HT-29 (cell line): Measurements from ENCODE around the gene AFG3L2. TPM values are rescaled to one million over a fixed set of nuclear protein-coding genes. Genes with fewer than 3 reads are reported as not detected.
A peak's percentile ranks its signal among the peaks of the same experiment; 100 is the strongest.

Experiments used
- DNase-seq: peaks from one replicate; pipeline ENCODE4 v3.0.0-alpha.2; 2015; ENCODE audit warnings: low spot score
- total RNA-seq: library from RNA; depleted of rRNA; stranded (reverse); fragments of >200 nt; shearing (Covaris generic); gene quantifications from 2 replicates; pipeline ENCODE4 v1.2.3, GENCODE V29; 2014

AFG3L2 gene
- total RNA-seq, 1 experiment from 2014 or later = 59.3 TPM

DNA sequence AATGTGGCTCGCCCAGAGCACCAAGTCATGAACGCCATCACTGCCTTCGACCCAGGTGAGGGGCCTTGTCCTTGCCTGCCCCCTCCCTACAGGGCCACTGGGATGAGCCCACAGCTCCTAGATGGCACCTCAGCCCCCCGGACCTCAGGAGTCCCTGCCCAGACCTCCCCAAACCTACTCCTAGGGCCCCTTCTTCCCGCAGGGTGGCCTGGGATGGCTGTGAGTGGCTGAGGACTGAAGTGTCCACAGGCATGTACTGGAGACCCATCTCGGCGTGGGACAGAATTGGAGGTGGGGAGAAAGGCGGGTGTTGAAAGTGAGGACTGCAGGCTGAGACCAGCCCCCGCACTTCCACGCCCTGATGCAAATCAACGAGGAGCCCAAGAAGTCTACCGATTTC lies 71.8 kb downstream of the AFG3L2 start:
- no peak for DNase-seq

DNA sequence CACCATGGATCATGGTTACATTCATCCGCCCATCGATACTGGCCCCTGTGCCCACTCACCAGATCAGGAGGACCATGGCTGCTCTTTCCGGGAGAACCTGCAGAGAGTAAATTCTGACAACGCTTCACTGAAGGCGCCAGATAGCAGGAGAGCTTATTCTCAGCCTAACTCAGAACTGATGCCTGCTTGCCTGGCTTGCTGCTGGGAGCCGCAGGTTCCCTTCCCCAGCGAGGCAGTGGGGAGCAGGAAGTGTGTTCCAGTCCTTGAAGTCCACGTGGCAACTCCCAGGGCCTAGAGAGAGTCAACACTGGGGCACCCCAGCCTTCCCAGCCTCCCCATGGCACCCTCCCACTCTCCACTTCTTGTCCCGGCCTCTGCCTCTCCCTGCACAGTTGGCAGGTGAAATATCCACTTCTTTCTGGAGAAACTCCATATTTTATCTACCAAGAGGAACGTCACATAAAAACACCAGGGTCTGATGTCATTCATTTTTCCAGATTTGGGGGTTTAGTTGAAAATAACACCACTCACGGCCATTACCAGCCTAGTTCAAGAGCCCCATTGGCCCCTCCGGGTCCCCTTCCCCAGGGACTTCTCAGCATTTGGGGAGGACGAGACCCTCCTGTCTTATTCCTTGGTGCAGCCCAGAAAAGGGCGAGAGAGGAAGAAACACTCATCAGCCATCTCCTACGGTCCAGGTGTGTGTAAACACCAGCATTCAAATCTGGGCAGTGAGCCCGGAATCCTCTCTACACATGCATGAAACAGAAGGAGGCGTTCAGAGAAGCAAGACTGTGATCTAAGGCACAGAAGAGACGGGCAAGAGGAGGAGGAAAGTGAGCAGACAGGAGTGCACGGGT lies 72.4 kb downstream of the AFG3L2 start:
- DNase-seq = peak; percentile 55

- DNase-seq = no peak
These were observed 74.5 kb downstream of the AFG3L2 start for GRCh38 chr18:12302391-12303147.

DNA sequence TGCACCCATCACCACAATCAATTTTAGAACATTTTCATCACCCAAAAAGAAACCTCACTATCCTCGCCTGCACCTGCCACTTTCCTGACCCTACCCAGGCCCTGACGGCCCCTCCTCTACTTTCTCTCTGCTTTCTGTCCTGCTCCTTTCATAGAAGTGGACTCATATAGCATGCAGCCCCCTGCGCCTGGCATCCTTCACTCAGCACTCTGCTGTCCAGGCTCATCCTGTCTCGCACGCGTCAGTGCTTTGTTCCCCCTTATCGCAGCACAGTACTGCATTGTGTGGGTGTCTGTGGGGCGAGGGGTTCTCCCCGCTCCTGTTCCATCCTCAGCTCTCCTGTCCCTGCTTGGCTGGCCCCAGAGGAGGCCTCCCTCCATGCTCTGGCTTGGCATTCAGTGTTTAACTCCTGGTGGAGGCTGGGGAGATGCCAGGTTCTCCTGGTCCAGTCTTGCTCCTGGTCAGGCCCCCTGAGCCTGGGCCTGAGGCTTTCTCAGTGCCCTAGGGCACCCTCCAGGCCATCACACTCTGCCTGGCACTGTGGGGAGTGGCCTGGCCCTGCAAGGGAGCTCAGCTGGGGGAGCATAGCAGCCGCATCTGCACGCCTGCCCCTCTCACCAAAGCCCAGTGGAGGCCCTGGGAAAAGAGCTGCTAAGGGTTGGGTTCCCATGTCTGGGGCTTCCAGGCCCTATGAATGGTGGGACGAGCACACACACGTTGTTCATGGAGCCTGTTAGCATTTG lies 75.6 kb downstream of the AFG3L2 start:
- no peak for DNase-seq

- no peak for DNase-seq
These were observed 77.2 kb downstream of the AFG3L2 start for GRCh38 chr18:12299862-12300261.

GRCh38 chr18:12296457-12296856 lies 80.6 kb downstream of the AFG3L2 start:
- DNase-seq = no peak

- no peak for DNase-seq
These were observed 81.0 kb downstream of the AFG3L2 start for GRCh38 chr18:12296087-12296403.

GRCh38 chr18:12295389-12296086 lies 81.5 kb downstream of the AFG3L2 start:
- DNase-seq = no peak

DNA sequence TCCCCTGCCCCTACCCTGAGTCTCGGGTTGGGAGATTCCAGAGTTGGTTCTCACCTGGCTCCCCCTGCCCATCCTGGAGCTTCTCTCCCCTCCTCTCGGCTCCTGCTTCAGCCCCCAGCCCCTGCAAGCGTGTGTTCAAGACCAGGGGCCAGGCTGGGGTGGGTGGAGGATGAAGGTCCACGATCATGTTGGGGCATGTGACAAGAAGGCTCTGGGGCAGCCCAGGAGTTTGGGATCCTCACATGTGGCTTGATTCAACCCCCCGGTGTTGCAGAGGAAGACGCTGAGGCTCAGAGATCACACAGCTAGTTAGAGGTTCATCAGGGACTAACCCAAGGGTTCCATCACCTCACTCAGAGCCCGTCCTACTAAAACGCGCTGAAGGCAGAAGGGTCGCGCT lies 83.2 kb downstream of the AFG3L2 start:
- DNase-seq = no peak

- DNase-seq = no peak
These were observed 85.3 kb downstream of the AFG3L2 start for GRCh38 chr18:12291690-12292089.

DNA sequence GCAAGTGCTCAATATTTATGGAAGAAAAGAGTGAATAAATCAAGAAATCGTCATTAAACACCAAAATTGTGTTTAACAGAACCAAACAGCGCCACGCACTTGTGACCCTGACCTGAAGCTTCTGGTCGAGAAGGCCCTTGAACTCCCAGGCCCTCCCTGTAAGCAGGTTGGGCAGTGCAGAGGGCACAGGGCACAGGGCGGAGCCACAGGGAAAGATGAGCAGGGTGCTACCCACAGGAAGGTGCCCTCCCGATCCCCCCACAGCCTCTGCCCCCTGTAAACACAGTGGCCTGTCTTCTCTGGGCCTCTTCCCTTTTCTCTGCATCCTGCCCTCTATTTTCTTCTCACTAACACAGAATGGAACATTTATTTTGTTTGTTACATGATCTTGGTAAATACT lies 85.9 kb downstream of the AFG3L2 start:
- DNase-seq = no peak

DNA sequence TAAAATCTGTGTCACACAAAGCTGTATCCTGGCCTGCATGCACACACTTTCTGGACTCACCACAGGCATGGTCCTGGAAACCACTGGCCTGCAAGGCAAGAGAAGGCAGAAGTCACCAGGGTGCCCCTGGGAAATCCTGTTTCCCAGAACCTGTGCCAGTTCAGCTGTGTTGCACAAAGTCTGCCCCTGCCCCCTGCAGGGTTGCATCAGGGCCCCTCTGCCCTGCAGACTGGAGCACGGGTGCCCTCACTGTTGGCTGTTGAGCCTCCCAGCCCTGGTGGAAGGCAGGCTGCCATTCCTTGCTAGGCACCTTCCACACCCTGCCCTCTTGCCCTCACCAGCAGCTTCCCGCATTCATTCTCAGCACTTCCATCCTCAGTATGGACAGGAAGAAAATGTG lies 86.9 kb downstream of the AFG3L2 start:
- DNase-seq = no peak

DNA sequence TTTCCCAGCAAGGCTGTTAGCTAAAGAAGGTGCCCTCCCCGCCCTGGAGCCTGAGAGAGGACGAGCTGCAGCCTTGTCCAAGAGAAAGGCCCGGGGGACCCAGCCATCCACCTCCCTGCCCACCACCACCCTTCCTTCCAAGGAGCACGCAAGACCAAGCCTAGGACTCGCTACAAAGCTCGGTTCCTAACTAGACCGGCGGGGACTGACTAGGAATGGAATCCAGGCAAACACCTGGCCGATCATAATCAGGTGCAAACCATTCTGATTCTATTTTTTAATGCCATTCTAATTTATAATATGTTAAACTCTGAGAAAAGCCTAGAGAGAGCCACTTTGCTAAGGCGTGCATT lies 88.6 kb downstream of the AFG3L2 start:
- peak; percentile 39 for DNase-seq

- DNase-seq = peak; percentile 93
These were observed 89.2 kb downstream of the AFG3L2 start for GRCh38 chr18:12287684-12288402.

- DNase-seq = peak; percentile 55
These were observed 89.8 kb downstream of the AFG3L2 start for GRCh38 chr18:12287131-12287681.

GRCh38 chr18:12283666-12284065 lies 93.4 kb downstream of the AFG3L2 start:
- DNase-seq = no peak

DNA sequence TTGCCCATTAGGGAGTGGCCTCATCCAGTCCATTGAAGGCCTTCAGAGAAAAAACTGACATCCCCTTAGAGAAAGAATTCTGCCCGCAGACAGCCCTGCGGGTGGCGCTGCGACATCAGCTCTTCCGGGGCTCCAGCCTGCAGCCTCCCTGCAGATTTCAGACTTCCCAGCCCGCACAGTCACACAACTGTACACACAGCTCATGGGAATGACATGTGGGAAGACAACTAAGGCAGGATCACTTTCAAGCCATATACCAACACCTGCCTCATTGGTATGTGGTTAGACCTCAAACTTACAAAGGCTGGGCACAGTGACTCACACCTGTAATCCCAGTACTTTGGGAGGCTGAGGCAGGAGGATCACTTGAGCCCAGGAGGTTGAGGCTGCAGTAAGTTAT lies 93.8 kb downstream of the AFG3L2 start:
- no peak for DNase-seq

DNA sequence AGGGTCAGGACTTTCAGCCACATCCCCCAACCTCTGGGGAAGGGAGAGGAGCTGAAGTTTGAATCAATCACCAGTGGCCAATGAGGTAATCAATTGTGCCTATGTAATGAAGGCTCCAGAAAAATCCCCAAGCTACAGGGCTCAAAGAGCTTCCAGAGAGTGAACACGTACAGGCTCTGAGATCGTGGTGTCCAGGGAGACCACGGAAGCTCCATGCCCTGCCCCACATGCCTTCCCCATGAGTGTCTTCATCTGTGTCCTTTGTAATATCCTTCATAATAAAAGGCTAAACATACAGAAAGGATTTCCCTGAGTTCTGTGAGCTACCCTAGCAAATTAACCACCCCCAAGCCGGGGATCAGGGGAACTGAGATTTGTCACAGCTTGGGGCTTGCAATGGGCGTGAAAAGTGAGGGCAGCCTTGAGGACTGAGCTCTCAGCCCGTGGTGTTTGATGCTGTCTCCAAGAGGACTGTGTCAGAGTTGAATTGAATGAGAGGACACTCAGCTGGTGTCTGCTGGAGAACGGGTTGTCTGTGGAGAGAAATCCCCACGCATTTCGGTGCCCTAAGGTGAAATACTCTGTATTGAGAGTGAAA lies 94.5 kb downstream of the AFG3L2 start:
- no peak for DNase-seq

DNA sequence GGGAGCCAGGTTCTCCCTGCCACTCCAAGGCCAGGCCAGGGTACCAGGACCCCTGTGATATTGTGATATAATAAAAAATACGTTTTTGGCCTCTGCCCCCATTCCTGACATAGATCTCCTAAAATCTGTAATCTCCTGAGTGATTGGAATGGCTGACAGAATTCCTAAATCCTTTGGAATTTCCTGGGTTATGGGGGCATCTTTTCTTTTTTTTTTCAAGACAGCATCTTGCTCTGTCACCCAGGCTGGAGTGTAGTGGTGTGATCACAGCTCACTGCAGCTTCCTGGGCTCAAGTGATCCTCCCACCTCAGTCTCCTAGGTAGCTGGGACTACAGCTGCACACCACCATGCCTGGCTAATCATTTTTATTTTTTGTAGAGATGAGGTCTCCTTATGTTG lies 95.2 kb downstream of the AFG3L2 start:
- no peak for DNase-seq

DNA sequence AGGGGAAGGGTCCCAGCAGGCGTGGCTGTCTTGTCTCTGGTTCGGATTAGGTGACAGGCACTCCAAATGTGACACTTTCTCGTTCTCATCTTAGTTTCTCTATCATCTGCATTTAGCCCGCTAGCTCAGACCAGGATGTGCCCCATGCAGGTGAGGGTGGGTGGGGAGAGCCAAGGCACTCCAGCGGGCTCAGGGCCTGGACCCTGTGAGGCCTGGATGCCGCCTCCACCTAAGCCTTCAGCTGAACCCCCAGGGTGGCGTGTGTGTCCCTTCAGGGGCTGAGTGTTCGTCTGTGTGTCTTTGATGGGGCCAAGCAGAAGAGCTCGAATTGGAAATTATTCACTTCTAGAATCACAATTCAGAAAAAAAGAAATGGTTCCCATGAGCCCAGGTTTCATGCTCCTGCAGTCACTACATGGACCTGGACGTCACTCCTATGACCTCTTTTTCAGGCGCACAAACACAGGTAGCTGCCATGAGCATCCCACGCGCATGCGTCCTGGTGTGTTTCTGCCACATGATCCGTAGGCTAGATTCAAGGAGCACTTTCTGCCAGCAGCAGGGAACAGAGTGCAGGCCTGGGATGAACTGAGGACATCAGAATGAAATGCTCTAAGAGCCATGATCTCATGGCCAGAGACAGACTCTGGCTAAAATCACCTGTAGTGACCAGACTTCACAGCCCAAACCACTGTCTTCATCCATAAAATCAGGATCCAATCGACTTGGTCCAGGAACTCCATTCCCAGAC lies 97.1 kb downstream of the AFG3L2 start:
- DNase-seq = no peak
